Gastrocnemius medialis (tissue), 4 donors: Measurements from ENCODE around the gene GRIP2. TPM values are rescaled to one million over a fixed set of nuclear protein-coding genes. Genes with fewer than 3 reads are reported as not detected.

Experiments
- ATAC-seq, 2 donors: fragments of 150-250 bp; one replicate each; pipeline ENCODE4 v1.9.1; 2016
- DNase-seq, 2 donors: peaks; one replicate each; pipeline ENCODE4 v3.0.0-alpha.2; 2019
- H3K27ac ChIP-seq, 4 donors: fragments of 200-600 bp; sonication (generic); 1 replicate in 1 of 4; 2 replicates in 3 of 4; pipeline ENCODE4 v1.5.1; 2016 to 2018; ENCODE audit warnings: mild to moderate bottlenecking in 2 of 4, moderate library complexity in 1 of 4
- H3K27me3 ChIP-seq, 3 donors: fragments of 200-600 bp; sonication (generic) in 2 of 3; 1 replicate in 1 of 3; 2 replicates in 2 of 3; pipeline versions ENCODE4 v1.5.1 to v1.6.0; 2016 to 2019; ENCODE audit warnings: mild to moderate bottlenecking in 1 of 3, moderate library complexity in 1 of 3
- H3K36me3 ChIP-seq, 2 donors: fragments of 200-600 bp; sonication (generic) in 1 of 2; one replicate each; pipeline ENCODE4 v1.5.1; 2017 to 2018
- H3K4me1 ChIP-seq, 2 donors: fragments of 200-600 bp; sonication (generic) in 1 of 2; one replicate each; pipeline ENCODE4 v1.5.1; 2016 to 2017; ENCODE audit warnings: mild to moderate bottlenecking in 2 of 2
- H3K4me3 ChIP-seq, 4 donors: fragments of 200-600 bp; sonication (generic) in 3 of 4; 1 replicate in 1 of 4; 2 replicates in 3 of 4; pipeline ENCODE4 v1.5.1; 2016 to 2019; ENCODE audit warnings: mild to moderate bottlenecking in 2 of 4
- H3K9me3 ChIP-seq, 3 donors: fragments of 200-600 bp; sonication (generic) in 2 of 3; 1 replicate in 1 of 3; 2 replicates in 2 of 3; pipeline ENCODE4 v1.5.1; 2016 to 2019
- CTCF ChIP-seq, 5 experiments: fragments of 450-650 bp in 3 of 5; fragments of 200-600 bp in 2 of 5; sonication (generic) in 2 of 5; IDR thresholded peaks in 4 of 5; conservative IDR thresholded peaks in 1 of 5; 1 replicate in 4 of 5; 2 replicates in 1 of 5; pipeline ENCODE4 v1.5.1; 2016 to 2019; ENCODE audit warnings: antibody characterized with exemption in 5 of 5, mild to moderate bottlenecking in 3 of 5, moderate library complexity in 3 of 5
- POLR2A ChIP-seq, 2 donors: fragments of 450-650 bp; IDR thresholded peaks; one replicate each; pipeline ENCODE4 v1.6.1; 2017; ENCODE audit warnings: antibody characterized with exemption in 2 of 2, mild to moderate bottlenecking in 2 of 2, moderate library complexity in 2 of 2
- in situ Hi-C, 4 donors: fragments of 200-750 bp; cut with MboI; loops; one replicate each; pipeline versions ENCODE4 v1.15.0 to v1.8.0; 2017; ENCODE audit warnings: low sequenced_read_pairs in 4 of 4
- intact Hi-C: fragments of 100-400 bp; cut with DNase I; formaldehyde crosslinking; loops from one replicate; pipeline ENCODE4 v1.15.1; 2023; ENCODE audit warnings: low total_unique reads
- total RNA-seq, 4 donors: library from RNA; depleted of rRNA; stranded (reverse); fragments of >200 nt; gene quantifications; one replicate each; pipeline versions ENCODE4 v1.1.0 to v1.2.3, GENCODE V29; 2016

GRIP2 gene
- total RNA-seq, 4 donors from 2014 or later = 2.8 to 12.6 (median 4.6) TPM

DNA sequence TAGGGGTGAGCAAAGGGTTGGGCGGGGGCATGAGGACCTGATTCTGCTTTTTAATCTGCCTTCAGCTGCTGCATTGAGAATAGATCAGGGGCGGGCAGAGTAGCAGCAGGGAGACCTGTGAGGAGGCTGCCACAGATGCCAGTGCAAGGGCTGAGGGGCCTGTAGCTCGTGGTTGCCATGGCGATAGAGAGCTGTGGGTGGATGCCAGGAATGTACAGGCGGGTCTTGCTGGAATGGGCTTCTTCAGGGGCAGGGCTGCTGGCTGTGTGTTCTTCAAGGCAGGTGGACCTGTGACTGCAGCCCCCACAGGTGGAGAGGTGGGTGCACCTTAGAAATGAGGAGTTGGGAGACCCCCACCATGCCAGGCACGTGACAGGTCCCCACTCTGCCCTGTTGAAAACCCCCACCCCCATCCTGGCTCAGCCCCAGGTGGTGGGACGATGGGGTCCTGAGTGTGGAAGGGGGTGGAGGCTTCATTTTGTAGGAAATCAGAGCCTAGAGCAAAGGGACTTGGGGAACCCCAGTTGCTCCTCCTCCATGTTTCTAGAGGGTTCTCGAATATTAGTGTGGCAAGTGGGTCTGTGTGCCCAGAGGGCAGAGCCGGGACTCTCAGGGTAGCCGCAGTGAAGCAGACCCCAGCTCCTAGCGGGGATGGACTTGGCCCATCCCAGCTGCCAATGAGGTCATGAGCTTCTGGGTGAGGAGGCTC is 99.5 kb downstream of the GRIP2 start:
- TF ChIP-seq CTCF (IDR thresholded peaks at IDR 0.05 in 4 of 5, conservative IDR thresholded peaks at IDR 0.05 in 1 of 5) (no peak), POLR2A (IDR thresholded peaks at IDR 0.05) (no peak)
- H3K27ac ChIP-seq = peak overlapping the region; percentile 26 to 49 (median 40)
- no peaks in the 10 kb centered on the region for H3K9me3 ChIP-seq
- H3K27me3 ChIP-seq = no peaks in the 10 kb centered on the region
- no peak overlapping the region for H3K4me3 ChIP-seq
- H3K4me1 ChIP-seq = peaks cover 43 to 46% of the 10 kb centered on the region in 2 donors
- ATAC-seq (peak; percentile 17 to 24), DNase-seq (no peak)
- H3K36me3 ChIP-seq = peaks cover 0 to 13% of the 10 kb centered on the region in 2 donors
- intact Hi-C loops = no loop called here
- in situ Hi-C loops = no loop called here

DNA sequence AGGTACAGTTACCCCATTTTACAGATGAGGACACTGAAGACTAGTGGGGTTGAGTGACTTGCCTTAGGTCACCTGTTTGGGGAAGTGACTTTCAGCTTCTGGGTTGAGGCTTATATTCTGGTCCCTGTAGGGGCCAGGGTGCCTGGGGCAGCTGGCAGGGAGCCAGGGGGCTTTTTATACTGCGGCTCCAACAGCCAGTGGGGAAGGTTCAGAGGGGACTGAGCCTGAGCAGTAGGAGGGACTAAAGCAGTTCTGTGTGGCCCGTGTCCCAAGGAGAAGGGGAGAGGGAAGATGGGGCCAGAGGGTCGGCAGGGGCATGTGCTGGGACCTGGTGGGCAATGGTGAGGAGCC is 100.0 kb downstream of the GRIP2 start:
- H3K27me3 ChIP-seq = no peaks in the 10 kb centered on the region

DNA sequence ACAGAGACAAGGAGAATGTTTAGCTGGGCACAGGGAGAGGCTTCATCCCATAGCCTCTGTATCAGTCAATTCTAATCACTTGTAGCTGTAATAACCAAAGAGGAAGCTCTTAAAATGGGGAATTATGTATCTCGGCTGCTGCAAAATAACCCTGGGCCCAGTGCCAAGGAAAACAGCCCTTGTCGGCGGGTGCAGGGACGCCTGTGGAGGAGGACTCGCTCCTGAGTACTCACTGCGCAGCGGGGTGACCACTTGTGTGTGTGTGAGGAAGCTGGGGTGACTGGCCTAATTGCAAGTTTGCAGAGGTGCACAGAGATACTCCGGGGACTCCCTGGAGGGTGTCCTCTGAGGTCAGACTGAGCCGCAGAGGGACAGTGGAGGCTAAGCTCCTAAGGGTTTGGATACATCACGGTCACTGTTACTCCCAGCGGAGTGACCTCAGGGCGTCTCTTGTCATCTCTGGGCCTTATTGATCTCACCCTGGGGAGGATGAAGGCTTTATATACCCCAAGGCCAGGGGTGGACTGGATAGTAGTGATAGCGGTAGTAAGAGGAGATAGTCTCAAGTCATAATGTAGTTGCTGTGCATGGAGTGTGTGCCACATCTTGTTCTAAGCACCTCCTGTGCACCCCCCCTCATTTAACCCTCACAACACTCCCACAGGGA is 100.5 kb downstream of the GRIP2 start:
- H3K4me3 ChIP-seq = no peak overlapping the region
- DNase-seq (peak in 1 of 2 donors; percentile 44), ATAC-seq (no peak)
- H3K27me3 ChIP-seq = no peaks in the 10 kb centered on the region
- peak overlapping the region; percentile 14 to 49 (median 29) for H3K27ac ChIP-seq
- in situ Hi-C loops (no loop called here), intact Hi-C loops (no loop called here)
- peaks cover 0 to 9% of the 10 kb centered on the region in 2 donors for H3K36me3 ChIP-seq
- no peak for TF ChIP-seq CTCF (IDR thresholded peaks at IDR 0.05 in 4 of 5, conservative IDR thresholded peaks at IDR 0.05 in 1 of 5)
- TF ChIP-seq POLR2A (IDR thresholded peaks at IDR 0.05) = no peak
- peaks cover 52 to 57% of the 10 kb centered on the region in 2 donors for H3K4me1 ChIP-seq
- no peaks in the 10 kb centered on the region for H3K9me3 ChIP-seq

More for the DNA sequence above, 100.0 kb downstream of the GRIP2 start:
- Histone ChIP-seq H3K4me3 (no peak overlapping the region), H3K27ac (peak overlapping the region; percentile 14 to 32 (median 28)), H3K36me3 (peaks cover 0 to 9% of the 10 kb centered on the region in 2 donors), H3K9me3 (no peaks in the 10 kb centered on the region), H3K4me1 (peaks cover 49 to 52% of the 10 kb centered on the region in 2 donors)
- no peak for DNase-seq
- ATAC-seq = no peak
- intact Hi-C loops = no loop called here
- TF ChIP-seq CTCF (IDR thresholded peaks at IDR 0.05 in 4 of 5, conservative IDR thresholded peaks at IDR 0.05 in 1 of 5) (no peak), POLR2A (IDR thresholded peaks at IDR 0.05) (no peak)
- in situ Hi-C loops = no loop called here

Other genes starting within 250 kb of the GRIP2 start
- gene SLC6A6, start 137.7 kb downstream of the GRIP2 start, total RNA-seq = 100 to 1,000 TPM in 2 of 4 donors, 10 to 100 TPM in 2; 42.1 to 119 (median 88.7) TPM
- 10 to 100 TPM; 11.1 to 22.2 (median 14.8) TPM for gene CCDC174, start 111.4 kb upstream of the GRIP2 start, total RNA-seq
- under 1 TPM in 2 of 4 donors, not detected in 2; 0.11 to 0.46 TPM for gene C3orf20, start 134.8 kb upstream of the GRIP2 start, total RNA-seq